ENCODE results near the gene DCHS1.

GRCh38 chr11:6681505-6681904 is 25.9 kb upstream of the DCHS1 start:
- no peak for TF ChIP-seq LEF1 (IDR thresholded peaks at IDR 0.05; ENCODE audit: borderline replicate concordance)
- TF ChIP-seq FOXK2 (IDR thresholded peaks at IDR 0.05) = no peak
- TF ChIP-seq BHLHE40 (IDR thresholded peaks at IDR 0.05; ENCODE audit: borderline replicate concordance) = no peak
- no peak for TF ChIP-seq ARNT (IDR thresholded peaks at IDR 0.05)
- no peak for TF ChIP-seq FOXA1 (IDR thresholded peaks at IDR 0.05)
- TF ChIP-seq SP1 (IDR thresholded peaks at IDR 0.05) = no peak
- TF ChIP-seq L3MBTL2 (conservative IDR thresholded peaks at IDR 0.05) = no peak
- no peak for TF ChIP-seq ELF4 (IDR thresholded peaks at IDR 0.05)
- TF ChIP-seq SUZ12 (IDR thresholded peaks at IDR 0.05) = no peak
- TF ChIP-seq FOXM1 (IDR thresholded peaks at IDR 0.05; ENCODE audit: borderline replicate concordance) = no peak
- TF ChIP-seq ZNF384 (IDR thresholded peaks at IDR 0.05) = no peak
